ENCODE data around the gene MIER2.

DNA sequence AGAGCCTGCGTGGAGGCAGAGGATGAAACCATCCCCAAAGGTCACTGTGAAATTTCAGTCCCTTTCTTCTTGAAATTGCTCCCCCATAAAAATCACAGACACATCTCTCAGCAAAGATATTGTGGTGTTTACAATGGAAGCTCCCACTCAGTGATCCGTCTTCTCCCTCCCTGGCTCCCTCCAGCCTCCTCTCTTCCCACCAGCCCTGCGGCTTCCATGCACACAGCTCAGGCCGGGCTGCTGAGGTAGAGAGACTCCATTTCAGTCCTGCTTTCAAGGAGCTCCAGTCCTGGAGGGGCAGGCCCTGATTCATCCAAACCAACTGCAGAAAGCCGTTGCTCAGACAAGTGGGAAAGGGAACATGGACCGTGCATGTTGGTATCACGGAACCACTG, 24.0 kb upstream of the MIER2 start:
- TF ChIP-seq POLR2A (IDR thresholded peaks at IDR 0.05; ENCODE audit: low read depth, low read length), result no peak
- TF ChIP-seq EZH2 (IDR thresholded peaks at IDR 0.05; ENCODE audit: borderline replicate concordance, control insufficient read depth, low read depth, low read length), result no peak
- no peak for TF ChIP-seq ZNF274 (IDR thresholded peaks at IDR 0.05; ENCODE audit: insufficient read depth, insufficient read length)
- TF ChIP-seq, protein P1, sequence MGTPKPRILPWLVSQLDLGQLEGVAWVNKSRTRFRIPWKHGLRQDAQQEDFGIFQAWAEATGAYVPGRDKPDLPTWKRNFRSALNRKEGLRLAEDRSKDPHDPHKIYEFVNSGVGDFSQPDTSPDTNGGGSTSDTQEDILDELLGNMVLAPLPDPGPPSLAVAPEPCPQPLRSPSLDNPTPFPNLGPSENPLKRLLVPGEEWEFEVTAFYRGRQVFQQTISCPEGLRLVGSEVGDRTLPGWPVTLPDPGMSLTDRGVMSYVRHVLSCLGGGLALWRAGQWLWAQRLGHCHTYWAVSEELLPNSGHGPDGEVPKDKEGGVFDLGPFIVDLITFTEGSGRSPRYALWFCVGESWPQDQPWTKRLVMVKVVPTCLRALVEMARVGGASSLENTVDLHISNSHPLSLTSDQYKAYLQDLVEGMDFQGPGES (IDR thresholded peaks at IDR 0.05), result no peak
- TF ChIP-seq, protein P2, sequence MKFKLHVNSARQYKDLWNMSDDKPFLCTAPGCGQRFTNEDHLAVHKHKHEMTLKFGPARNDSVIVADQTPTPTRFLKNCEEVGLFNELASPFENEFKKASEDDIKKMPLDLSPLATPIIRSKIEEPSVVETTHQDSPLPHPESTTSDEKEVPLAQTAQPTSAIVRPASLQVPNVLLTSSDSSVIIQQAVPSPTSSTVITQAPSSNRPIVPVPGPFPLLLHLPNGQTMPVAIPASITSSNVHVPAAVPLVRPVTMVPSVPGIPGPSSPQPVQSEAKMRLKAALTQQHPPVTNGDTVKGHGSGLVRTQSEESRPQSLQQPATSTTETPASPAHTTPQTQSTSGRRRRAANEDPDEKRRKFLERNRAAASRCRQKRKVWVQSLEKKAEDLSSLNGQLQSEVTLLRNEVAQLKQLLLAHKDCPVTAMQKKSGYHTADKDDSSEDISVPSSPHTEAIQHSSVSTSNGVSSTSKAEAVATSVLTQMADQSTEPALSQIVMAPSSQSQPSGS (IDR thresholded peaks at IDR 0.05; ENCODE audit: low read length), result no peak

All from GM12878 (cell line).